Upper lobe of left lung (tissue), 4 donors: Measurements from ENCODE around the gene DXO.
"Not testable (repeated sequence)": the region's sequence is repeated elsewhere in the genome, so short reads cannot be mapped to it uniquely, and the experiment has no call there.

Source experiments
- EP300 ChIP-seq, 4 donors: sonication (generic); formaldehyde crosslinking; IDR thresholded peaks; one replicate each; pipeline ENCODE4 v1.5.1; 2017; ENCODE audit warnings: antibody characterized with exemption in 4 of 4, control low read depth in 2 of 4
- POLR2A ChIP-seq, 4 donors: fragments of 450-650 bp; IDR thresholded peaks; one replicate each; pipeline ENCODE4 v1.5.1; 2016 to 2017; ENCODE audit warnings: antibody characterized with exemption in 4 of 4, mild to moderate bottlenecking in 2 of 4
- TF ChIP-seq, protein P1 (sequence below), 6 experiments: fragments of 450-650 bp in 4 of 6; fragments of 200-600 bp in 2 of 6; sonication (generic) in 2 of 6; IDR thresholded peaks; one replicate each; pipeline ENCODE4 v1.5.1; 2016 to 2019; ENCODE audit warnings: antibody characterized with exemption in 6 of 6

DNA sequence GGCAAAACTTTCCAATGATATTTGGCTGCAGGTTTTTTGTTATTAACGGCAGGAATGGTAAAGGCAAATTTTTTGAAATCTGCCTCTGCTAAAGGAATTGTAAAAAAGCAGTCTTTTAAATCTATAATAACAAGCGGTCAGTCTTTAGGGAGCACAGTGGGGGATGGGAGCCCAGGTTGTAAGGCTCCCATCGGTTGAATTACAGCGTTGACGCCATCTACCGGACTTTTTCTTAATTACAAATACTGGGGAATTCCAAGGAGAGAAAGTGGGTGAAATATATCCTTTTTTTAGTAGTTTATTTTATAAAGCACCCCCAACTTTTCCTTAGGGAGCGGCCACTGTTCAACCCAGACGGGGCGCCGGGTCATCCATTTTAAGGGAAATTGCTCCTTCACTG lies 17.4 kb upstream of the DXO start:
- not testable (repeated sequence) for TF ChIP-seq EP300, POLR2A (IDR thresholded peaks at IDR 0.05)
- TF ChIP-seq, protein P1, sequence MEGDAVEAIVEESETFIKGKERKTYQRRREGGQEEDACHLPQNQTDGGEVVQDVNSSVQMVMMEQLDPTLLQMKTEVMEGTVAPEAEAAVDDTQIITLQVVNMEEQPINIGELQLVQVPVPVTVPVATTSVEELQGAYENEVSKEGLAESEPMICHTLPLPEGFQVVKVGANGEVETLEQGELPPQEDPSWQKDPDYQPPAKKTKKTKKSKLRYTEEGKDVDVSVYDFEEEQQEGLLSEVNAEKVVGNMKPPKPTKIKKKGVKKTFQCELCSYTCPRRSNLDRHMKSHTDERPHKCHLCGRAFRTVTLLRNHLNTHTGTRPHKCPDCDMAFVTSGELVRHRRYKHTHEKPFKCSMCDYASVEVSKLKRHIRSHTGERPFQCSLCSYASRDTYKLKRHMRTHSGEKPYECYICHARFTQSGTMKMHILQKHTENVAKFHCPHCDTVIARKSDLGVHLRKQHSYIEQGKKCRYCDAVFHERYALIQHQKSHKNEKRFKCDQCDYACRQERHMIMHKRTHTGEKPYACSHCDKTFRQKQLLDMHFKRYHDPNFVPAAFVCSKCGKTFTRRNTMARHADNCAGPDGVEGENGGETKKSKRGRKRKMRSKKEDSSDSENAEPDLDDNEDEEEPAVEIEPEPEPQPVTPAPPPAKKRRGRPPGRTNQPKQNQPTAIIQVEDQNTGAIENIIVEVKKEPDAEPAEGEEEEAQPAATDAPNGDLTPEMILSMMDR (IDR thresholded peaks at IDR 0.05), result not testable (repeated sequence)
